ENCODE results near the gene IFNA6. TPM values are rescaled to one million over a fixed set of nuclear protein-coding genes. Genes with fewer than 3 reads are reported as not detected.
A peak's percentile ranks its signal among the peaks of the same experiment; 100 is the strongest.
"Not testable (repeated sequence)": the region's sequence is repeated elsewhere in the genome, so short reads cannot be mapped to it uniquely, and the experiment has no call there.

Gene IFNA6
- total RNA-seq, result not detected
- long read RNA-seq, result 0 reads

DNA sequence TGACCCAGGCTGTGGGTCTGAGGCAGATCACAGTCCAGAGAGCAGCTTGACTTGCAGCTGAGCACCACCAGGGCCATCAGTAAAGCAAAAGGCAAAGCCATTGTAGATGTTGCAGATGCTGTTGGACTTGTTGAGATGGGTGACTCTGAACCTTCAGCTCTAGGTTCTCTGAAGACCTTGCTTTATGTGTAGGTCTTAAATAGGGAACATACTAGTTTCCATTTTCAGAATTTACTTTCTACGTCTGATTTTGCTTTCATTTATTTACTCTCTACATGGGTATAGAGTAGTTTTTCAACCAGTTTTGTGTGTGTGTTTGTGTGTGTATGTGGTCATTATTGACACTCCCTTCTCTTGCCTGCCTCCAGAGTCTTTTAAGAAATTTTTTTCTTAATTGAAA, at the start of gene IFNA6:
Gene IFNA6 (minus strand): TSS at position 101 of the 400 bp plus-strand sequence. CDS start 0 bp downstream, at position 101.
- DNase-seq (no peak), ATAC-seq (no peak)
- intact Hi-C loops (cut with DNase I, micrococcal nuclease), result no loop called here

DNA sequence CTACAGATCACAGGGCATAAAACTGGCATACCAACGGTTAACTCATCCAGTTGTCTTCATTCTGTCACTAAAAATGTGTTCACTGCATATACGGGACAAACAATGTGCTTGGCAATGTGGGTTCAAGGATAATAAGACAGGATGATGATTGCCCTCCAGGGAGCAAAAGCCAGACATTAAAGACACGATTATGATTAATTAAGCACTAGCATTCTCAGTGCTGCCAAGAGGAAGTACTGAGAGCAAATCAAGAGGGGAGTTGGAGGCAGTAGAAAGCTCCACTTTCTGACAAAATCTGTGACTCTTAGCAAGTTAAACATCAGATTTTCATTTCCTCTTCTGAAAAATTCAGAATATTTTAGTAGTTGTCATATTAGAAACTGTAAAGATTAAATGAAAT, 49.3 kb upstream of the IFNA6 start:
- no peak for DNase-seq
- no peak for ATAC-seq
- intact Hi-C loops (cut with DNase I, micrococcal nuclease), result no loop called here

DNA sequence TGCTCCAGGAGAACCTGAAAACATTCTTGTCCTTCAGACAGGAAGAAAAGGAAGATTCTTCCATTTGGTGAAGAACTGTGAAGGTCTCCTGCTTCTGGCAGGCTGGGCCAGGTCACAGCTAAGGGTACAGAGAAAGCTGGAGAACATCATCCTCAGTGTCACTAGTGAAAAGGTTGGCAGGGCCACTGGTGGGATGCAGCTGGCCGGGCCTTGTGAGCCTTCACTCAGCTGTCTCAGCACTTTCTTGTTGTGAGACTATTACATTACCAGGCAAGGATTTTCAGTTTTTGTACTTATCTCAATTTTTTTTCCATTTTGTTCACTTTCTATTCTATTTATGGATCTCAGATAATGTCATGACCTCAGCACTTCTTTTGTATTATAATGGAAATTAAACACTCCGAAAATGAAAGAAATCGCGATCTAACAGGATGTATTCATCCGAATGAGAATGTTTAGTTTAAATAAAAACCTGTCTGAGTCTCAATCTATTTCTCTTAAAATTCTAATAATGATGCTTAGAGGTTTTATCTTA, 48.3 kb upstream of the IFNA6 start:
- ATAC-seq (no peak), DNase-seq (no peak)
- intact Hi-C loops (cut with DNase I, micrococcal nuclease), result no loop called here

DNA sequence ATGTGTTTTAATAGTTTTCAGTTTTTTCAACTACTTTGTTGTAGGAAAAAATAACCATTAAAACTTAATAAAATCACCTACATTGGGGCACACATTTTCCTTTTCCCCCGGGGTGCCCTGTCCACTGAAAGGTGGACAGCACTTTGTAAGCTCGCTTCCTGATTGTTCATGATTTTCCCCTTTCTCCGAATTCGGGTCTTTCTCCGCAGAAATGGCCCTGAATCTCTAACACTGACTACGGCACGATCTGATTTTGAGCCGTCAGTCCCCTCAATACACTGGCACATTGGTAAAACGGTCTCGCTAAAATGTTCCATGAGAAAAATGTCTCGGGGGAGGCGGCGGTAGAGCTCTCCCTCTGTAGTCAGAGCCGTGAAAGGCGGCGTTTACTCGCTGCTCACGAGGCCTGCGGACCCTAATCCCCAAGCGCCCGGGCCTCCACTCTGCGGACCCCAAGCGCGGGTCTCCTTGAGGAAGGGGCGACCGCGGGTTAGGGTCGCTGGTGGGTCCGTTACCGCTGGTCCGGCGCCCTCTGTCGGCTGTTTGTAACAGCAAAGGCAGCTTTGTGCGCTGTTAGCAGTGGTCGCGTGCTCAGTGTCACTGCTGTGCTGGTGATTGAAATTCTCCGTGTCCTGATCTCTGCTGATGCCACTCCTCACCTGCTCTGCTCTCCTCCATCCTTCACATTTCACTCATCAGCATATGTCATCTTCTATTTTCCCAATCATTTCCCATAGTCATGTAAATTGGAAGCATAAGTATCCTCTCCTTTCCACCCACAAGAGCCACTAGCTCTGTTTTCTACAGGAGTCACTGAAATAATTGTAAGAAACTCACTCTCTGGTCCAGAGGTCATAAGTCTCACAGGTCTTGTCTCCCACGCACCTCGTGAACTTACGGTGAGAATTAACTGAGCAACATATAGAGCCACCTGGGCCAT, 45.4 kb upstream of the IFNA6 start:
- intact Hi-C loops (cut with DNase I, micrococcal nuclease), result loop anchor here in 1 of 2 donors (2.0 kb wide), 1 partner anchor 69 kb away; no protein-coding TSS in a partner anchor
- ATAC-seq, result peak; percentile 62
- peak in 1 of 2 donors; percentile 68 for DNase-seq

DNA sequence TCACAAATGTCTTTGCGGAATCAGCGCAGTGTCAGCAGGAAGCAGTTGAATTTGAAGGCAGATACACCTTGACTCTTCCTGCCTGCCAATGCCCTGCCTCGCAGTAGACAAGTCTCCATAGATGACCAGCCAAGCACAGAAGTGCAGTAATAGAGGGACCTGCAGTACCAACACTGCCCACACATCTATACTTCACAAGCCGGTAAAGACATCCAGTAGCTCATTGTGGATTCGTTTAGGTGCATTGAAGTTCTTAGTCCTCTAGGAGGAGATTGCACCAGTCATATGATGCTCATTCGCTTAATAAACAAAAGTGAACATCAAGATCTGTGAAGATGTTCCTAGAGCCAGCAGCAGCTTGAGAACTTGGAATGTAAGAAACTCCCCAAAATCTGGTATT, 41.6 kb upstream of the IFNA6 start:
- ATAC-seq (peak; percentile 74), DNase-seq (no peak)
- intact Hi-C loops (cut with DNase I, micrococcal nuclease), result no loop called here

DNA sequence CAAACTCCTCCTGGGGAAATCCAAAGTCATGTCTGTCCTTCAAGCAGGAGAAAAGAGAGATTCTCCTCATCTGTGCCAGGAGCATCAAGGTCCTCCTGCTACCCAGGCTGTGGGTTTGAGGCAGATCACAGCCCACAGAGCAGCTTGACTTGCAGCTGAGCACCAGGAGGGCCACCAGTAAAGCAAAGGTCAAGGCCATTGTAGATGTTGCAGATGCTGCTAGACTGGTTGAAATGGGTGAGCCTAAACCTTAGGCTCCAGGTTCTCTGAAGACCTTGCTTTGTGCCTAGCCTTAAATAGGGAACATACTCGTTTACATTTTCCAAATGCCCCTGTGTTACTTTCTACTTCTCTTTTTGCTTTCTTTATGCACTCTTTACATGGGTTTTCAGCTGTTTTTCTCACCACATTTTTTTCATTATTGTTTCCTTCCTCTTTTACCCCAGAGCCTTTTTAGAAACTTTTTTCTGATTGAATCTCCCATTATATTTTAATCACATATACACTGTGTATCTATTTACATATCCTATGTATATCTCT, 34.5 kb upstream of the IFNA6 start, which contains the start of gene IFNA2:
Gene IFNA2 (minus strand): TSS at position 268 of the 540 bp plus-strand sequence. CDS start 69 bp downstream, at position 199.
- no peak for DNase-seq
- ATAC-seq, result no peak
- intact Hi-C loops (cut with DNase I, micrococcal nuclease), result no loop called here

DNA sequence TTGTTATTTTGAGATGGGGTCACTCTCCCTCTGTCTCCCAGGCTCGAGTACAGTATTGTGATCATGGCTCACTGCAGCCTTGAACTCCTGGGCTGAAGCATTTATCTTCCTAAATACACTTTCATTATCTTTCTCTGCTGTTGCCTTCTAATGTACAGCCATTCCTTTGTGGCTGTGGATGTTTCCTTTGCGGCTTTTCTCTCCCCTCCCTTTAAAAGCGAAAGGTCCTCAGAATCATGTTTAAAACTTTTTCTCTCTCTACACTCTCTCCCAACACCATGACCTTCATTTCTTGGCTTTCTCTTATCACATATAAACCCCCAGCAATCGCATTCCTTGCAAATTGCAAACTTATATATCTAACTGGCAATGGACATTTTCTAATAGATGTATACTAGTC, 32.9 kb upstream of the IFNA6 start:
- no peak for DNase-seq
- no peak for ATAC-seq
- intact Hi-C loops (cut with DNase I, micrococcal nuclease), result no loop called here

DNA sequence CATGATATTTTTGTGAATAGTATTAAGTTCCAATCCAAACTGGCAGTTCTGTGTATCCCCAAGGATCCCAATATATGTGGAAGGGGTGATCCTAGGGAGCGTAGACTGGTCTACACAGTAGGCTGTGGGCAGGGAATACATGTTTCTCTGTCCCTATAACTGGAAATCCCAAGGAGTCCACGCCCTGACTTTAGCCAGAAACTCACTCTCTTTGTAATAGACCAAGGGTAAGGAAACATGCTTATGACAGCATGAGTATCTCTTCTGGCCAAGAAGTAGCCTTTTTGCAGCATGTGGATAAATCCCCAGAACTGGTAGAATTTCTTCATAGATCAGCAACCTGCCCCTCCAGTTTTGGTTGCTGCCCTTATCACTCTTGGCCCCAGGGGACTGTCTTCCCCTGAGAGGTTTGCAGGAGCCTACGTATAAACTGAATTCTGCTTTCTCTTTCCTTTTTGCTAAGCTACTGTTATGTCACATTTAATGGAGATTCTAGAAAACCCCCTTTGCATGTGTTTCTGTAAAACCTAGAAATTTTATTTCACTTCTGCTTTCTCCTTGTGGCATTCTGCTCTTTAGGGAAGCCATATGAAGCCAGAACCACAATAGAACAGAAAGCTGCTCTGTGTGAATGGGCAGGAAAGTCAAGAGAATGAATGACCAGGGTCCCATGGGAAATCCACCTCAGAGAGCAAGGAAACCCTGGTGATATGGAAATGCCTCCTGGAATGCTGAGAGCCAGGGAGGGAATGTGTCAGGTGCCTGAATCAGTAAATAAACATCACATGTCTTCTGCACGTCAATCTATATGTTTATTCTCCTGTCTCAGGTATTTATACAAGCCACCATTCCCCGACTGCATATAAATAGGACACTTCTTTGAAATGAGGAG, 31.0 kb upstream of the IFNA6 start:
- DNase-seq (no peak), ATAC-seq (peak; percentile 58)
- intact Hi-C loops (cut with DNase I, micrococcal nuclease), result no loop called here

DNA sequence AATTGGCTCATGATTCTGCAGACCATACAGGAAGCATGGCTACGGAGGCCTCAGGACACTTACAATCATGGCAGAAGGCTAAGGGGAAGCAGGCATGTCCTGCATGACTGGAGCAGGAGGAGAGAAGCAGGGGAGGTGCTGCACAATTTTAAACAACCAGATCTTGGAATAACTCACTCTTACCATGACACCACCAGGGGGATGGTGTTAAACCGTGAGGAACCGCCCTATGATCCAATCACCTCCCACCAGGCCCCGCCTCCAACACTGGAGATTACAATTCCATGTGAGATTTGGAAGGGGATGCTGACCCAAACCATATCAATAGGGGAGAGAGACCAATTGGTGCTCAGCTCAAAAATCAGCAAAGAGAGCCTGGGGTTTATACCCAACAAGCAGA, 20.8 kb upstream of the IFNA6 start:
- intact Hi-C loops (cut with DNase I, micrococcal nuclease); DNase-seq; ATAC-seq: not testable (repeated sequence)

DNA sequence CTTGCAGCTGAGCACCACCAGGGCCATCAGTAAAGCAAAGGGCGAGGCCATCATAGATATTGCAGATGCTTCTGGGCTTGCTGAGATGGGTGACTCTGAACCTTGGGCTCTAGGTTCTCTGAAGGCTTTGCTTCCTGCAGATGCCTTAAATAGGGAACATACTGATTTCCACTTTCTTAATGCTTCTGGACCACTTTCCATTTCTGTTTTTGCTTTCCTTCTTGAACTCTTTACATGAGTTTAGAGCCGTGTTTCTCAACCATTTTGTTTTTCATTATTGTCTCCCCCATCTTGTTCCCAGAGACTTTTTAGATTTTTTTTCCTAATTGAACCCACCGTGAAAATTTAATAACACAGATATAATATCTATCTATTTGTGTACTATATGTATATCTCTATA, 17.3 kb upstream of the IFNA6 start, which contains the start of gene IFNA13:
Gene IFNA13 (minus strand): TSS at position 101 of the 400 bp plus-strand sequence. CDS start 47 bp downstream, at position 54.
- no peak for ATAC-seq
- intact Hi-C loops (cut with DNase I, micrococcal nuclease), result no loop called here
- no peak for DNase-seq

DNA sequence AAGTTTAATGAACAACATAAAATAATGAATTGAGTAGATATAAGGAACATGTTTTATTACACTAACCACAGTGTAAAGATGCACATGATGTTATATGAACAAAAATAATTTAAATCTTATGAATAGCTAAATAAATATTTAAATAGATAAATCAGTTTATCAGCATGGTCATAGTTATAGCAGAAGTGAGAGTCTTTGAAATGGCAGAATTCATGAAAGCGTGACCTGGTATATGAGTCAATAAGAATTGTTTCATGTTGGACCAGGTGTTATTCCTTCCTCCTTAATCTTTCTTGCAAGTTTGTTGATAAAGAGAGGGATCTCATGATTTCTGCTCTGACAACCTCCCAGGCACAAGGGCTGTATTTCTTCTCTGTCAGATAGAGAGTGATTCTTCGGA, 16.5 kb upstream of the IFNA6 start:
- ATAC-seq; DNase-seq; intact Hi-C loops (cut with DNase I, micrococcal nuclease): not testable (repeated sequence)

DNA sequence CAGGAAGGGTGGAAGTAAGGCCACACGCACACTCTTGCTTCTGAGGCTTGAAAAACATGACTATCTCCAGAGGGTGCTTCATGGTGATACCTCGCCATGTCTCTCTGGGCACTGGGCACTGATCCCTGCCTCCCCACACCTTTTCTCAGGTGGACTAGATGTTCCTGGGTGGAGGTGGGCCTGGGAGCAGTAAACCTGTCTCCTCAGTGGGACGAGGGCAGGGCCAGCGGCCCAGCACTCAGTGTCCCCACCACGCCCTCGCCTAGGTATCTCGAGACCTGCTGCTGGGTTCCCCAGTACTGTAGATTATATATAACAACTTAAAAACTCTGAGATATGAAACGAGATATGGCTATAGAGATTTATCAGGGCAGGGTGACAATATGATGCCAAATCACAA, 11.6 kb upstream of the IFNA6 start:
- DNase-seq, result no peak
- intact Hi-C loops (cut with DNase I, micrococcal nuclease), result no loop called here
- ATAC-seq, result no peak

DNA sequence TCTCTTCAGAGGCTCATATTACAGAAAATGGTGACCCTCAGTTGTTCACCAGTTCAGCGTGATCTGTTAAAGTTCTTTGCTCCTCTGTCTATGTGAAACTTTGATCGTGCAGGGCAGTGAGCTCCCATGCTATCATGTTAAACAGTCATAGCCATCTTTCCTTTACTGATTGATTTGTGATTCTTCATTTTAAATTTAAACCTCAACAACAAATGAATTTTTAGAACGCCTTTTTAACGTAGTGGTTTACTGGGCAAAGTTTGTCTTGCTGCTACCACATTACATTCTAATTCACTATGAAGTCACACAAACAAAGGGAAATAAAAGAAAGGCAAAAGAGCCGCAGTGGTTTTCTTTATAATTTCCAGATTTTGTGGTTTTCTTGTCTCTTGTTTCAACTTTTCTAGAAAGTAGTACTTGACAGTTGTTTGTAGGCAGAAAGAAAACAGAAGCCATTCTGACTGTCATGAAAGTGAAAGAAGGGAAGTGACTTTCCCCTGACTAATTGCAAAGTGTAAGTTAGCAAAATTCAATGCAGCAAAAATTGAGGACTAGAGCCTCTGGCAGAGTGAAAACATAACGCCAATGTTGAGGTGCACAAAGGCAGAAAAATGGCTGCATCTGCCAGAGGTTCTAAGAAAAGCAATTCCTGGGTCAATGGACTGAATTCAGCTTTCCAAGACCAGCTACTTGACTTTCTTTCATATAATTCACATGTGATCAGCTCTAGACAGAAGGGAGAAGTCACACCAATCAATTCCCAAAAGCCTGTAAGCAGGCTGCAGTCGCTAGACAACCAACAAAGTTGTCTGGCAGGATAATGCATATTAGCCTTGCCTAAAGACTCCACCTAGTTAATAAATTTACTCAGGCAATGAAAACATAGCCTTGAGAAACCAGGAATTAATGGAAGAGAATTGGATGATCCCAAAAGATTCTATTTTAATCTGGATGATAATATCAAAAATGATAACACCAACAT, 7.1 kb upstream of the IFNA6 start:
- ATAC-seq, result no peak
- intact Hi-C loops (cut with DNase I, micrococcal nuclease), result no loop called here
- no peak for DNase-seq

DNA sequence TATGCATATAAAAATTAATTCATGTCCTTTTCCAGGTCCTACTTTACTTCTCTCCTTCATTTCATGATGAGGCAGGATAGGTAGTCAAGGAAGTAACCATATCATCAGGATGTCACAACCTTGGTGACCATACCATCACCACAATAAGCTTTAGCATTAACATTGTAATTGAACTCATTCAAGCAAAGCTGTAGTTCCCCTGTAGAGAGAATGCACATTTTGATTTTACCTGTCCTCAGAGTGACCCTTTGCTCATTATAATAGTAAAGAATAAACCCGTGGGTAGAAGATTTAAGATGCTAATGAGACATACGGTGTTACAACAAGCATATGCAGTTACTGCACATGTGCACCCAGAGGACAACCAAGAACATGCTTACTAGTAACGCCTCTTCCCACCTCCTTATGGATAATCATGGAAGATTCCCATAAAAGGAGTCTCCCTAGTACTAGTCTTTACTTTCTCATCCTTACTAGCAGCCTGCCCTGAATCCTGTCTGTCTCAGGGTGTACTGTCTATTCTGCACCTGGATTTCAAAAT, 2.2 kb downstream of the IFNA6 start:
- ATAC-seq, result no peak
- intact Hi-C loops (cut with DNase I, micrococcal nuclease), result no loop called here
- DNase-seq, result no peak

DNA sequence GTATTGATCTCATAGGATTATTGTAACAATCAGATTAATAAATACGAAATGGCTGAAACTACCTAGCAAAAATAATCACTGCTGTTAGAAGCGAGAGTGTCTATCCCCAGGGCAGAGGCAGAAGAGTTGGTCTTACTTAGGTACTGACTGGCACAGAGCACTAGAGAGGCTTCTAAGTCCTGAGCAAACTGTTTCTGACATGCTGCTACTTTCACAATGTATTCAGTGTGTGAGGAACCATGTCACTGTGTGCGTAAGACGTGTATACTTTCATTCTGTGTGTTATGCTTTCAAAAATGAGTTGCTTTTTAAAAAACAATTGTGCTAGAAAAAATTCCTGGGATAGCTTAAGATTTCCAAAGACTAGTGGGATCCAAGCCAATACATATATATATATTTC, 10.0 kb downstream of the IFNA6 start:
- no peak for ATAC-seq
- intact Hi-C loops (cut with DNase I, micrococcal nuclease), result no loop called here

DNA sequence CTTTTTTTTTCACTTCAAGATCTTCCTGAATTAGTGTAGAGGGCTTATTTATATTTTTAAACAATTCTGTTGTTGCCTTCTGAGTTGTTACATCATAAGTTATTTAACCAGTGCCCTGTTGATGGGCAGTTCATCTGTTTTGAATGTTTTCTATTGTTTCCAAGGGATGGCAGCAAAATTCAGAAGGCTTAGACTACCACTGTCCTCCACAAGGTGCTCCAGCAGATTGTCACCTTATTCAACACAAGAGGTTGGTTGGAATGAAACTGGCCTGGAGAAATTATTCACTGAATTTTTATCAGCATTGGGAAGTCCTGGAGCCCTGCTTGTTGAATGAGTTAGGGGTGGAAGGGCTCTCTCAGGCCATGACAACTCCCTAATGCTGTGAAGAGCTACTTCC, 14.2 kb downstream of the IFNA6 start:
- ATAC-seq (no peak), DNase-seq (no peak)
- intact Hi-C loops (cut with DNase I, micrococcal nuclease), result no loop called here

More for the DNA sequence above, 10.0 kb downstream of the IFNA6 start:
- DNase-seq, result no peak
